A549 (cell line): ENCODE measurements around the gene SLFN11. TPM values are rescaled to one million over a fixed set of nuclear protein-coding genes. Genes with fewer than 3 reads are reported as not detected.

ENCODE experiments used
- ATAC-seq, 2 experiments: fragments of 200-7000 bp in 1 of 2; fragments of >200 bp in 1 of 2; cut with Nextera tagmentation in 1 of 2; cut with Tn5 transposase in 1 of 2; 3 replicates each; pipeline versions ENCODE4 v1.8.0 to v1.9.1; 2018 to 2020; ENCODE audit warnings: mild to moderate bottlenecking in 1 of 2, moderate library complexity in 1 of 2
- CTCF ChIA-PET: fragments of 300-600 bp; sonication (Branson Sonifier 250); formaldehyde crosslinking; extraction: SDS; loops from one replicate; lab custom pipeline; 2021; ENCODE audit warnings: antibody characterized with exemption, inconsistent platforms; lab: Yijun Ruan, JAX
- POLR2A ChIA-PET: fragments of 350-600 bp; formaldehyde crosslinking; extraction: SDS; loops from one replicate; lab custom pipeline; 2021; ENCODE audit warnings: antibody characterized with exemption, inconsistent platforms; lab: Yijun Ruan, JAX
- DNase-seq, 2 experiments: peaks; one replicate each; pipeline versions ENCODE4 v3.0.0 to v3.0.0-alpha.2; 2011 to 2016; ENCODE audit warnings: low read depth in 1 of 2, low spot score in 1 of 2
- FAIRE-seq: peaks from 2 replicates; lab custom pipeline; 2011; peaks lifted over from hg19 to GRCh38; lab: Jason Lieb, UNC
- H3K27ac ChIP-seq, 2 experiments: fragments of >200 bp; sonication (Bioruptor Twin); formaldehyde crosslinking; 3 replicates each; pipeline ENCODE4 v1.5.1; 2016 to 2017
- H3K4me1 ChIP-seq: fragments of >200 bp; sonication (Bioruptor Twin); formaldehyde crosslinking; 3 replicates; pipeline ENCODE4 v1.6.1; 2016
- H3K4me2 ChIP-seq: fragments of >200 bp; sonication (Bioruptor Twin); formaldehyde crosslinking; 3 replicates; pipeline ENCODE4 v1.6.1; 2016
- H3K4me3 ChIP-seq: fragments of >200 bp; sonication (Bioruptor Twin); formaldehyde crosslinking; 3 replicates; pipeline ENCODE4 v1.5.1; 2016
- H3K9me3 ChIP-seq: fragments of >200 bp; sonication (Bioruptor Twin); formaldehyde crosslinking; 3 replicates; pipeline ENCODE4 v1.6.1; 2016
- BHLHE40 ChIP-seq: IDR thresholded peaks from 2 replicates; pipeline ENCODE4 v1.6.1; 2012; ENCODE audit warnings: low read depth, low read length, inconsistent platforms
- CBX8 ChIP-seq: fragments of 200-600 bp; sonication (generic); IDR thresholded peaks from 2 replicates; pipeline ENCODE4 v1.6.1; 2016
- CHD4 ChIP-seq: fragments of 200-600 bp; sonication (generic); IDR thresholded peaks from 2 replicates; pipeline ENCODE4 v1.6.1; 2016; ENCODE audit warnings: antibody characterized with exemption, mild to moderate bottlenecking, borderline replicate concordance
- ESRRA ChIP-seq: fragments of 150-350 bp; IDR thresholded peaks from 2 replicates; pipeline ENCODE4 v1.6.1; 2014; ENCODE audit warnings: mild to moderate bottlenecking, low read length, borderline replicate concordance
- FOSB ChIP-seq: fragments of 250-450 bp; sonication (Bioruptor Pico); IDR thresholded peaks from 2 replicates; pipeline ENCODE4 v1.5.0; 2020; ENCODE audit warnings: mild to moderate bottlenecking, moderate library complexity
- GATA3 ChIP-seq: IDR thresholded peaks from 2 replicates; pipeline ENCODE4 v1.6.1; 2012; ENCODE audit warnings: borderline replicate concordance
- KDM1A ChIP-seq: fragments of 200-600 bp; sonication (generic); IDR thresholded peaks from 2 replicates; pipeline ENCODE4 v1.6.1; 2016; ENCODE audit warnings: low read depth, mild to moderate bottlenecking
- MAFK ChIP-seq: fragments of 450-650 bp; IDR thresholded peaks from 2 replicates; pipeline ENCODE4 v1.6.1; 2014; ENCODE audit not compliant: partially characterized antibody
- MYC ChIP-seq: IDR thresholded peaks from 2 replicates; pipeline ENCODE4 v1.6.1; 2012; ENCODE audit warnings: mild to moderate bottlenecking, inconsistent platforms, low read length, improper control_type of control experiment, borderline replicate concordance
- POLR2A ChIP-seq: IDR thresholded peaks from 2 replicates; pipeline ENCODE4 v1.6.1; 2012; ENCODE audit warnings: mild to moderate bottlenecking, low read length
- RCOR1 ChIP-seq: fragments of 150-350 bp; IDR thresholded peaks from 2 replicates; pipeline ENCODE4 v1.6.1; 2014; ENCODE audit warnings: antibody characterized with exemption, low read length, low read depth
- WGBS: methylation state at CpG from one replicate; pipeline ENCODE4 v1.1.6; 2017; ENCODE audit errors: missing lambda C conversion rate; 5-methylcytosine and 5-hydroxymethylcytosine counted together
- polyA plus RNA-seq, 4 experiments: library from polyadenylated mRNA; depleted of rRNA in 3 of 4; stranded (reverse); fragments of >200 nt; fragmentation: RNase III in 1 of 4; extraction: RNeasy Plus Mini Kit Qiagen cat#74134 plus additional on column Dnase treatment in 1 of 4; gene quantifications; 2 replicates in 3 of 4; 3 replicates in 1 of 4; pipeline ENCODE4 v1.2.3, GENCODE V29; 2011 to 2017
- TF ChIP-seq, protein P1 (sequence below): IDR thresholded peaks from 2 replicates; pipeline ENCODE4 v1.6.1; 2012; ENCODE audit warnings: low read depth, borderline replicate concordance
- TF ChIP-seq, protein P2 (sequence below): fragments of 250-450 bp; sonication (Bioruptor Pico); IDR thresholded peaks from 2 replicates; pipeline ENCODE4 v1.5.0; 2020; ENCODE audit warnings: low read depth, mild to moderate bottlenecking, moderate library complexity
- TF ChIP-seq, protein P3 (sequence below): IDR thresholded peaks from 2 replicates; pipeline ENCODE4 v1.6.1; 2012
- TF ChIP-seq, protein P4 (sequence below): fragments of 450-650 bp; IDR thresholded peaks from 2 replicates; pipeline ENCODE4 v1.6.1; 2014; ENCODE audit warnings: antibody characterized with exemption
- TF ChIP-seq, protein P5 (sequence below): fragments of 150-350 bp; IDR thresholded peaks from 2 replicates; pipeline ENCODE4 v1.6.1; 2014; ENCODE audit warnings: low read depth, mild to moderate bottlenecking, low read length

The SLFN11 gene
- polyA plus RNA-seq, 2 of the 4 experiments (the other 2 are of a cell fraction): 8.2 to 27.2 TPM

DNA sequence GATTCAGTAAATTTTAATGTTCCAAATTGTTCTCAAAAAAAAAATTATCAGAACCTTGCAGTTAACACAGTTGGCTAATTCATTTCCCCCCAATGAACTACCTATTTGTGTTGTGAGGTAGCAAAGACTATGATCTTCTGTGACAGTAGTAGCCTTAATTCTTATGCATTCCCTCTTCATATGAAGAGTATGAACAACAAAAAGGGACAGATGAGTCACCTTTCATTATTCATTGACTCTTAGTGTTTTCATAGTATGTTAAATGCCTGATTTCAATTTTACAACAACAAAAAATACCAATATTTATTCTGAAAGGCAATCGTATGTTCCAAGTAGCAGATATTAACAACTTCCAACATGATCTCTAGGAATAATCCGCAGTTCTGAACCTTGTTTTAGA, 3.6 kb upstream of the SLFN11 start:
- ChIA-PET CTCF (no interaction called here), POLR2A (no interaction called here)
- 68% methylated on average over 2 of the region's 2 CpGs for WGBS
- ATAC-seq (no peak), FAIRE-seq (peak; percentile 98), DNase-seq (no peak)
- Histone ChIP-seq H3K4me2 (no peak overlapping the region), H3K4me1 (peaks cover 11% of the 10 kb centered on the region; the same call in 2 of the 3 replicates), H3K27ac (no peak overlapping the region), H3K4me3 (no peak overlapping the region), H3K9me3 (no peaks in the 10 kb centered on the region)
- TF ChIP-seq, protein P1, sequence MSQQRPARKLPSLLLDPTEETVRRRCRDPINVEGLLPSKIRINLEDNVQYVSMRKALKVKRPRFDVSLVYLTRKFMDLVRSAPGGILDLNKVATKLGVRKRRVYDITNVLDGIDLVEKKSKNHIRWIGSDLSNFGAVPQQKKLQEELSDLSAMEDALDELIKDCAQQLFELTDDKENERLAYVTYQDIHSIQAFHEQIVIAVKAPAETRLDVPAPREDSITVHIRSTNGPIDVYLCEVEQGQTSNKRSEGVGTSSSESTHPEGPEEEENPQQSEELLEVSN: no peak
- TF ChIP-seq BHLHE40 (no peak), POLR2A (no peak), GATA3 (no peak), CHD4 (no peak), MYC (no peak), RCOR1 (no peak), KDM1A (no peak)
- TF ChIP-seq, protein P2, sequence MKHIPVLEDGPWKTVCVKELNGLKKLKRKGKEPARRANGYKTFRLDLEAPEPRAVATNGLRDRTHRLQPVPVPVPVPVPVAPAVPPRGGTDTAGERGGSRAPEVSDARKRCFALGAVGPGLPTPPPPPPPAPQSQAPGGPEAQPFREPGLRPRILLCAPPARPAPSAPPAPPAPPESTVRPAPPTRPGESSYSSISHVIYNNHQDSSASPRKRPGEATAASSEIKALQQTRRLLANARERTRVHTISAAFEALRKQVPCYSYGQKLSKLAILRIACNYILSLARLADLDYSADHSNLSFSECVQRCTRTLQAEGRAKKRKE: no peak
- TF ChIP-seq, protein P3, sequence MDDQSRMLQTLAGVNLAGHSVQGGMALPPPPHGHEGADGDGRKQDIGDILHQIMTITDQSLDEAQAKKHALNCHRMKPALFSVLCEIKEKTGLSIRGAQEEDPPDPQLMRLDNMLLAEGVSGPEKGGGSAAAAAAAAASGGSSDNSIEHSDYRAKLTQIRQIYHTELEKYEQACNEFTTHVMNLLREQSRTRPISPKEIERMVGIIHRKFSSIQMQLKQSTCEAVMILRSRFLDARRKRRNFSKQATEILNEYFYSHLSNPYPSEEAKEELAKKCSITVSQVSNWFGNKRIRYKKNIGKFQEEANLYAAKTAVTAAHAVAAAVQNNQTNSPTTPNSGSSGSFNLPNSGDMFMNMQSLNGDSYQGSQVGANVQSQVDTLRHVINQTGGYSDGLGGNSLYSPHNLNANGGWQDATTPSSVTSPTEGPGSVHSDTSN: no peak
- TF ChIP-seq, all 56 proteins: peak for 0

DNA sequence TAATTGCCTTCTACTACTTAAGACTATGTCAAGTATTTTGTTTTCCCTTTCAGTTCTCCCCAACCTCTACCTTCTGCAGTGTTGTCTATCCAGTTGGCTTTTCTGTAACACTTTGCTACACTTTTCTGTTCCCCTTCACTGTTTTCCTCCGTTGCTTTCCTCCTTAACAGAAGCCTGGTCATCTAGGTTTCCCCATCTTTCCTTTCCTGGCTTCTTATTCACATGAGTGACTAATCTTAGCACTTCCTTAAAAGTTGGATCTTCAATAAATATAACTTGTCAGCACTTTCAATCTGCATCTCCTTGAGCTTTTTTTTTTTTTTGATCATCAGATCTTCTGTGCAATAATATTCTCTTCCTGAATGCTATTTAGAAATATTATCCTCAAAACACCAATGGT, 2.8 kb upstream of the SLFN11 start:
- H3K4me1 ChIP-seq: peaks cover 11% of the 10 kb centered on the region; the same call in 2 of the 3 replicates
- FAIRE-seq (no peak), DNase-seq (no peak), ATAC-seq (no peak)
- WGBS: 38% methylated on average over 1 of the region's 1 CpG
- CTCF ChIA-PET: no interaction called here
- POLR2A ChIA-PET: no interaction called here
- no peak overlapping the region for H3K4me3 ChIP-seq
- TF ChIP-seq, protein P4, sequence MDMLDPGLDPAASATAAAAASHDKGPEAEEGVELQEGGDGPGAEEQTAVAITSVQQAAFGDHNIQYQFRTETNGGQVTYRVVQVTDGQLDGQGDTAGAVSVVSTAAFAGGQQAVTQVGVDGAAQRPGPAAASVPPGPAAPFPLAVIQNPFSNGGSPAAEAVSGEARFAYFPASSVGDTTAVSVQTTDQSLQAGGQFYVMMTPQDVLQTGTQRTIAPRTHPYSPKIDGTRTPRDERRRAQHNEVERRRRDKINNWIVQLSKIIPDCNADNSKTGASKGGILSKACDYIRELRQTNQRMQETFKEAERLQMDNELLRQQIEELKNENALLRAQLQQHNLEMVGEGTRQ: no peak
- peak; percentile 84 for TF ChIP-seq MAFK
- H3K27ac ChIP-seq: no peak overlapping the region
- H3K4me2 ChIP-seq: no peak overlapping the region
- H3K9me3 ChIP-seq: no peaks in the 10 kb centered on the region

DNA sequence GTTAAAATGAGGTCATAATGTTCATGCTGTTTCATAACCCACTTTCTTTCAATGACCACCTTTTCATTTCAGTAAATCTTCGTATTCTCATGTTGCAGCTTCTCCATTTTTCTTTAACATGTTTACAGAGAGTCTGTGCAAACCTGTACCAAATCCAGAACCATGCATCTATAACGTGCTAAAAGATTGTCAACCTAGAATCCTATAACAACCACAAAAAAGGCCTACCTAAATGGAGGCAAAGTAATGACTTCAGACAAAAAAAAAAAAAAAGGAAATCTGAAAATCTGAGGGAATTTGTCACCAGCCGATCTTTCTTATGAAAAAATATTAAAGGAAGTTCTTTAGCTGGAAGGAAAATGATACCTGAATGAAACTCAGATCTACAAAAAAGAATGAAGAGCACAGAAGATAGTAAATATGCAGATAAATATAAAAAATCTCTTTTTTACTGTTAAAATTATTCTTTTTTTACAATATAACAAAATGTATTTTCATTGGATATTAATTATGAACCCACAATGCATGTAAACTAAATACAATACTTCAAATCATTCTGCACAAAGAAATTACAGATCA, 1.4 kb upstream of the SLFN11 start:
- 42% methylated on average over 3 of the region's 3 CpGs for WGBS
- peaks cover 11% of the 10 kb centered on the region; the same call in 2 of the 3 replicates for H3K4me1 ChIP-seq
- H3K27ac ChIP-seq: peak overlapping the region; percentile 60 to 74; a peak in 5 of 6 replicates
- ATAC-seq (no peak), FAIRE-seq (peak; percentile 83), DNase-seq (no peak)
- peak overlapping the region; percentile 53 for H3K4me3 ChIP-seq
- POLR2A ChIA-PET: no interaction called here
- CTCF ChIA-PET: interaction anchor here (0.6 to 0.7 kb wide), 2 partner anchors 163 to 285 kb away, joined by 4 read pairs; no protein-coding TSS in a partner anchor
- H3K4me2 ChIP-seq: peak overlapping the region; percentile 94
- no peaks in the 10 kb centered on the region for H3K9me3 ChIP-seq
- TF ChIP-seq FOSB (CRISPR knock-in tag) (no peak), CBX8 (peak; percentile 87), ESRRA (no peak)
- TF ChIP-seq, protein P4: no peak
- TF ChIP-seq, protein P5, sequence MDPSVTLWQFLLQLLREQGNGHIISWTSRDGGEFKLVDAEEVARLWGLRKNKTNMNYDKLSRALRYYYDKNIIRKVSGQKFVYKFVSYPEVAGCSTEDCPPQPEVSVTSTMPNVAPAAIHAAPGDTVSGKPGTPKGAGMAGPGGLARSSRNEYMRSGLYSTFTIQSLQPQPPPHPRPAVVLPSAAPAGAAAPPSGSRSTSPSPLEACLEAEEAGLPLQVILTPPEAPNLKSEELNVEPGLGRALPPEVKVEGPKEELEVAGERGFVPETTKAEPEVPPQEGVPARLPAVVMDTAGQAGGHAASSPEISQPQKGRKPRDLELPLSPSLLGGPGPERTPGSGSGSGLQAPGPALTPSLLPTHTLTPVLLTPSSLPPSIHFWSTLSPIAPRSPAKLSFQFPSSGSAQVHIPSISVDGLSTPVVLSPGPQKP: no peak
- TF ChIP-seq, protein P2: no peak
- TF ChIP-seq, all 56 proteins: peak for 1
